Right lobe of liver (tissue), 6 donors: ENCODE measurements around the gene ADGRE1. TPM values are rescaled to one million over a fixed set of nuclear protein-coding genes. Genes with fewer than 3 reads are reported as not detected.

Experiments used
- ATAC-seq, 4 donors: fragments of 200-7000 bp; cut with Tn5 transposase; one replicate each; pipeline ENCODE4 v1.9.1; 2020; ENCODE audit warnings: mild to moderate bottlenecking in 4 of 4, moderate library complexity in 4 of 4
- DNase-seq, 3 donors: peaks; one replicate each; pipeline ENCODE4 v3.0.0-alpha.2; 2020
- H3K27ac ChIP-seq, 3 donors: fragments of 200-600 bp; one replicate each; pipeline ENCODE4 v1.8.0; 2022
- H3K27me3 ChIP-seq, 2 donors: fragments of 200-600 bp; one replicate each; pipeline ENCODE4 v1.8.0; 2022
- H3K36me3 ChIP-seq, 4 donors: fragments of 200-600 bp; sonication (generic) in 1 of 4; one replicate each; pipeline versions ENCODE4 v1.5.1 to v1.8.0; 2017 to 2022; ENCODE audit warnings: control low read depth in 1 of 4
- H3K4me1 ChIP-seq, 4 donors: fragments of 200-600 bp; sonication (generic) in 1 of 4; one replicate each; pipeline versions ENCODE4 v1.5.1 to v1.8.0; 2017 to 2022; ENCODE audit warnings: control low read depth in 1 of 4
- H3K4me3 ChIP-seq, 3 donors: fragments of 200-600 bp; one replicate each; pipeline ENCODE4 v1.8.0; 2022
- H3K9me3 ChIP-seq, 4 donors: fragments of 200-600 bp; sonication (generic) in 1 of 4; one replicate each; pipeline versions ENCODE4 v1.5.1 to v1.8.0; 2017 to 2022; ENCODE audit warnings: control low read depth in 1 of 4
- CTCF ChIP-seq, 4 donors: fragments of 200-600 bp in 3 of 4; fragments of 450-650 bp in 1 of 4; IDR thresholded peaks; one replicate each; pipeline versions ENCODE4 v1.5.1 to v1.8.0; 2016 to 2022; ENCODE audit warnings: antibody characterized with exemption in 4 of 4, mild to moderate bottlenecking in 2 of 4
- POLR2A ChIP-seq: fragments of 450-650 bp; IDR thresholded peaks from one replicate; pipeline ENCODE4 v1.6.1; 2017; ENCODE audit warnings: antibody characterized with exemption, mild to moderate bottlenecking
- WGBS: methylation state at CpG from one replicate; pipeline ENCODE4 v1.1.6; 2018; ENCODE audit warnings: low coverage, low lambda C conversion rate; ENCODE audit not compliant: insufficient coverage; ENCODE audit errors: missing lambda C conversion rate; 5-methylcytosine and 5-hydroxymethylcytosine counted together
- intact Hi-C, 2 donors: fragments of 100-400 bp; cut with DNase I; formaldehyde crosslinking; loops; one replicate each; pipeline versions ENCODE4 v1.11.2 to v1.14.1; 2022
- total RNA-seq, 6 experiments: library from RNA; depleted of rRNA in 2 of 6; stranded (reverse); fragments of >200 nt in 2 of 6; fragmentation: NEBNext Ultra II Directional in 3 of 6; extraction: Animal tissue kit (Norgen Biotek cat#: 25700) in 3 of 6; gene quantifications; one replicate each; pipeline versions ENCODE4 v1.1.0 to v1.2.4, GENCODE V29; 2016 to 2023
- donor health status: DM: no; HTN: yes; CAD: no.
- donor health status: DM: no; HTN: no; CAD: no.
- donor health status: DM: no; HTN: no; CAD: no.
- donor health status: DM: no; HTN: yes; CAD: no.
- donor health status: DM: no; HTN: yes; CAD: no.

The ADGRE1 gene
- total RNA-seq, 6 experiments from 2014 or later: 0.18 to 3.3 (median 0.75) TPM

- TF ChIP-seq POLR2A (no peak), CTCF (IDR thresholded peaks at IDR 0.05) (no peak)
- Histone ChIP-seq H3K9me3 (no peaks in the 10 kb centered on the region), H3K36me3 (no peaks in the 10 kb centered on the region), H3K27ac (no peak overlapping the region), H3K27me3 (no peaks in the 10 kb centered on the region), H3K4me1 (no peaks in the 10 kb centered on the region), H3K4me3 (no peak overlapping the region)
- ATAC-seq (no peak), DNase-seq (no peak)
- 70% methylated on average over 9 of the region's 9 CpGs for WGBS
- intact Hi-C loops: no loop called here
Observed at GRCh38 chr19:6952956-6953355, 65.6 kb downstream of the ADGRE1 start.

DNA sequence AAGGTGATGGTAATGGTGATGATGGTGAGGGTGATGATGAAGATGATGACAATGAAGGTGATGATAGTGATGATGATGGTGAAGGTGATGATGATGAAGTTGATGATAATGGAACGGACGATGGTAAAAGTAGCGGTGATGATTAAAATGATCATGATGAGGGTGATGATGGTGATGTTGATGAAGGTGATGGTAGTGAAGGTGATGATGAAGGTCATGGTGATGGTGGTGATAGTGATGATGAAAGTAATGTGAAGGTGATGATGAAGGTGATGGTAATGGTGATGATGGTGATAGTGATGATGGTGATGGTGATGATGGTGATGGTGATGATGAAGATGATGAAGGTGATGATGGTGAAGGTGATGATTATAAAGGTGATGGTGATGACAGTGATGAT, 67.7 kb downstream of the ADGRE1 start:
- Histone ChIP-seq H3K36me3 (no peaks in the 10 kb centered on the region), H3K4me1 (no peaks in the 10 kb centered on the region), H3K27ac (no peak overlapping the region), H3K27me3 (no peaks in the 10 kb centered on the region), H3K4me3 (no peak overlapping the region), H3K9me3 (no peaks in the 10 kb centered on the region)
- no peak for DNase-seq
- no peak for ATAC-seq
- intact Hi-C loops: no loop called here
- 68% methylated on average over 3 of the region's 3 CpGs for WGBS
- no peak for TF ChIP-seq CTCF (IDR thresholded peaks at IDR 0.05)
- TF ChIP-seq POLR2A: no peak

- no peak for TF ChIP-seq POLR2A
- TF ChIP-seq CTCF (IDR thresholded peaks at IDR 0.05): no peak
- Histone ChIP-seq H3K4me3 (no peak overlapping the region), H3K9me3 (no peaks in the 10 kb centered on the region), H3K27ac (no peak overlapping the region), H3K27me3 (no peaks in the 10 kb centered on the region), H3K36me3 (no peaks in the 10 kb centered on the region), H3K4me1 (no peaks in the 10 kb centered on the region)
- no peak for ATAC-seq
- no peak for DNase-seq
- WGBS: 50% methylated on average over 1 of the region's 1 CpG
- intact Hi-C loops: no loop called here
Observed at GRCh38 chr19:6956573-6956972, 69.2 kb downstream of the ADGRE1 start.

- intact Hi-C loops: no loop called here
- Histone ChIP-seq H3K4me1 (no peaks in the 10 kb centered on the region), H3K27ac (no peak overlapping the region), H3K4me3 (no peak overlapping the region), H3K27me3 (no peaks in the 10 kb centered on the region), H3K9me3 (no peaks in the 10 kb centered on the region), H3K36me3 (no peaks in the 10 kb centered on the region)
- 42% methylated on average over 3 of the region's 3 CpGs for WGBS
- ATAC-seq: no peak
- TF ChIP-seq CTCF (IDR thresholded peaks at IDR 0.05) (no peak), POLR2A (no peak)
- no peak for DNase-seq
Observed at GRCh38 chr19:6958791-6959190, 71.4 kb downstream of the ADGRE1 start.

DNA sequence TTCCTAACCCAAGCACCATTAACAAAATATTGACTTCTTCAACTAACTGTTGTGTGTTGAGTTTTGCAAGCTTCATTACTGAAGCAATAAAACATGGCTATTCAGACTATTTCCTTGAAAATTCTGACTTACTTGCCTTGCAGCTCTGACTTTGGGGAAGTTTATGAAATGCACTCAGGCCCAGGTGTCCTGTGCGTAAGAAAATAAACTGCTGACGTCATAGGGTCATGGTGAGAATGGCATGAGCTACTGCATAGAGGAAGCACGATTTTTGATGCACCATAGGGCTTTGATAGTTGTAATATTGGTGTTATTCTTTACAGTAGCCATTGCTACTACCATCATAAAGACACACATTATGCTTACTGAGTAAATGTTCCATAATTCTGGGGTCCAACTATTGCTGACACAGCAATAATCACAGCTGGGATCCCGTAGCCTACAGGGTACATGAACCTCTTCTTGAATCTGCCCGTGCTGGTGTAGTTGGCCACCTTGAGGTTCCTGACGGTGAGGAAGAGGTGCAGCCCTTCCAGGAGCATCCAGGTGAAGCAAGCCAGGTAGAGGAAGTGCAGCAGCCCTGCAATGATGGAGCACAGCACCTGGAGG, 76.0 kb downstream of the ADGRE1 start:
- DNase-seq (no peak), ATAC-seq (no peak)
- Histone ChIP-seq H3K27me3 (no peaks in the 10 kb centered on the region), H3K4me3 (no peak overlapping the region), H3K9me3 (no peaks in the 10 kb centered on the region), H3K27ac (no peak overlapping the region), H3K36me3 (no peaks in the 10 kb centered on the region), H3K4me1 (no peaks in the 10 kb centered on the region)
- 17% methylated on average over 1 of the region's 6 CpGs for WGBS
- intact Hi-C loops: no loop called here
- TF ChIP-seq CTCF (IDR thresholded peaks at IDR 0.05) (no peak), POLR2A (no peak)
